IMR-90 (cell line): Measurements from ENCODE around the gene PLEKHF1. TPM values are rescaled to one million over a fixed set of nuclear protein-coding genes. Genes with fewer than 3 reads are reported as not detected.

Experiments
- ATAC-seq: fragments of 200-7000 bp; cut with Tn5 transposase; 2 replicates; pipeline ENCODE4 v1.9.1; 2020; ENCODE audit warnings: low read depth, mild to moderate bottlenecking, moderate library complexity
- BruUV-seq: library from RNA; stranded (reverse); fragments of 400-500 nt; replicated peaks from 2 replicates; lab custom pipeline; 2021; lab: Mats Ljungman, UMichigan
- CTCF ChIA-PET: fragments of 300-600 bp; formaldehyde crosslinking; extraction: SDS; loops from one replicate; lab custom pipeline; 2021; ENCODE audit warnings: antibody characterized with exemption; lab: Yijun Ruan, JAX
- POLR2A ChIA-PET: fragments of 300-600 bp; sonication (Branson Sonifier 250); formaldehyde crosslinking; loops from one replicate; lab custom pipeline; 2022; ENCODE audit warnings: antibody characterized with exemption; ENCODE audit not compliant: unreplicated experiment; lab: Charles Lee
- DNase-seq: peaks from one replicate; pipeline ENCODE4 v3.0.0; 2013
- H2AFZ ChIP-seq: replicated peaks from 2 replicates; pipeline ENCODE3; 2013; ENCODE audit warnings: low read length, mild to moderate bottlenecking; ENCODE audit not compliant: poor library complexity
- H2AK5ac ChIP-seq: 2 replicates; pipeline ENCODE4 v1.6.1; 2013; ENCODE audit warnings: low read depth, low read length, inconsistent platforms
- H2AK9ac ChIP-seq: replicated peaks from 2 replicates; pipeline ENCODE3; 2013; ENCODE audit warnings: mild to moderate bottlenecking, low read depth, low read length, moderate library complexity; ENCODE audit not compliant: poor library complexity
- H2BK120ac ChIP-seq: 2 replicates; pipeline ENCODE4 v1.6.1; 2013; ENCODE audit warnings: low read depth, low read length, inconsistent platforms
- H2BK15ac ChIP-seq: 3 replicates; pipeline ENCODE4 v1.6.1; 2013; ENCODE audit warnings: low read depth, low read length, inconsistent platforms
- H2BK20ac ChIP-seq: 2 replicates; pipeline ENCODE4 v1.6.1; 2013; ENCODE audit warnings: low read depth, mild to moderate bottlenecking, inconsistent platforms, low read length, moderate library complexity
- H2BK5ac ChIP-seq: 2 replicates; pipeline ENCODE4 v1.6.1; 2013; ENCODE audit warnings: mild to moderate bottlenecking, low read depth, low read length, inconsistent platforms; ENCODE audit not compliant: poor library complexity, severe bottlenecking
- H3K14ac ChIP-seq: replicated peaks from 2 replicates; pipeline ENCODE4 v1.6.1; 2013; ENCODE audit warnings: low read depth, low read length, inconsistent platforms
- H3K18ac ChIP-seq: 2 replicates; pipeline ENCODE4 v1.6.1; 2013; ENCODE audit warnings: low read depth, low read length, control low read depth
- H3K23ac ChIP-seq: 2 replicates; pipeline ENCODE4 v1.6.1; 2013; ENCODE audit warnings: low read depth, low read length, inconsistent platforms
- H3K27ac ChIP-seq: 2 replicates; pipeline ENCODE4 v1.5.1; 2013; ENCODE audit warnings: mild to moderate bottlenecking, control low read depth, low read length; ENCODE audit not compliant: insufficient read depth
- H3K27me3 ChIP-seq: 2 replicates; pipeline ENCODE4 v1.6.1; 2013; ENCODE audit warnings: low read length; ENCODE audit not compliant: control insufficient read depth, insufficient read depth
- H3K36me3 ChIP-seq: 2 replicates; pipeline ENCODE4 v1.6.1; 2013; ENCODE audit warnings: low read length, mixed read lengths; ENCODE audit not compliant: control insufficient read depth, insufficient read depth
- H3K4ac ChIP-seq: 2 replicates; pipeline ENCODE4 v1.6.1; 2013; ENCODE audit warnings: low read depth, low read length, inconsistent platforms
- H3K4me1 ChIP-seq: 2 replicates; pipeline ENCODE4 v1.6.1; 2013; ENCODE audit warnings: low read length, mixed read lengths; ENCODE audit not compliant: control insufficient read depth, insufficient read depth
- H3K4me2 ChIP-seq: 2 replicates; pipeline ENCODE4 v1.6.1; 2013; ENCODE audit warnings: low read depth, mild to moderate bottlenecking, control low read depth, low read length, moderate library complexity
- H3K4me3 ChIP-seq: 2 replicates; pipeline ENCODE4 v1.5.1; 2013; ENCODE audit warnings: low read depth, mild to moderate bottlenecking, control low read depth, low read length, moderate library complexity; ENCODE audit not compliant: insufficient read depth
- H3K56ac ChIP-seq: 2 replicates; pipeline ENCODE4 v1.6.1; 2013; ENCODE audit warnings: low read length, inconsistent platforms; ENCODE audit not compliant: insufficient read depth; ENCODE audit errors: extremely low read depth
- H3K79me1 ChIP-seq, 2 experiments: 2 replicates each; pipeline ENCODE4 v1.6.1; 2013; ENCODE audit warnings: low read length in 2 of 2, inconsistent platforms in 1 of 2, low read depth in 1 of 2
- H3K9ac ChIP-seq: 2 replicates; pipeline ENCODE4 v1.6.1; 2013; ENCODE audit warnings: low read depth, low read length, control low read depth
- H3K9me1 ChIP-seq: 2 replicates; pipeline ENCODE4 v1.6.1; 2013; ENCODE audit warnings: low read length, inconsistent platforms; ENCODE audit not compliant: insufficient read depth
- H3K9me3 ChIP-seq: 2 replicates; pipeline ENCODE4 v1.6.1; 2013; ENCODE audit warnings: low read length; ENCODE audit not compliant: control insufficient read depth, insufficient read depth
- H4K20me1 ChIP-seq: 2 replicates; pipeline ENCODE4 v1.6.1; 2013; ENCODE audit warnings: low read length, inconsistent platforms; ENCODE audit not compliant: insufficient read depth
- H4K5ac ChIP-seq: 2 replicates; pipeline ENCODE4 v1.6.1; 2013; ENCODE audit warnings: mild to moderate bottlenecking, low read depth, low read length, control low read depth
- H4K8ac ChIP-seq, 2 experiments: 2 replicates each; pipeline ENCODE4 v1.6.1; 2013; ENCODE audit warnings: low read depth in 2 of 2, low read length in 2 of 2, control low read depth in 1 of 2, inconsistent platforms in 1 of 2
- H4K91ac ChIP-seq: 2 replicates; pipeline ENCODE4 v1.6.1; 2013; ENCODE audit warnings: low read depth, low read length, inconsistent platforms; ENCODE audit not compliant: insufficient read depth
- BHLHE40 ChIP-seq: fragments of 150-350 bp; IDR thresholded peaks from 2 replicates; pipeline ENCODE4 v1.6.1; 2016; ENCODE audit warnings: mild to moderate bottlenecking, low read depth, low read length
- CEBPB ChIP-seq: IDR thresholded peaks from 2 replicates; pipeline ENCODE4 v1.6.1; 2012; ENCODE audit warnings: low read depth, low read length, improper control_type of control experiment
- CHD1 ChIP-seq: IDR thresholded peaks from 2 replicates; pipeline ENCODE4 v1.6.1; 2012; ENCODE audit warnings: low read depth, low read length, improper control_type of control experiment
- ELK1 ChIP-seq: fragments of 150-350 bp; IDR thresholded peaks from 2 replicates; pipeline ENCODE4 v1.6.1; 2016; ENCODE audit warnings: low read depth, mild to moderate bottlenecking, low read length, moderate library complexity, borderline replicate concordance
- FOS ChIP-seq: fragments of 150-350 bp; IDR thresholded peaks from 2 replicates; pipeline ENCODE4 v1.6.1; 2016; ENCODE audit warnings: low read depth, low read length
- MAFK ChIP-seq: IDR thresholded peaks from 2 replicates; pipeline ENCODE4 v1.6.1; 2012; ENCODE audit warnings: low read depth, low read length, improper control_type of control experiment
- MAZ ChIP-seq: IDR thresholded peaks from 2 replicates; pipeline ENCODE4 v1.6.1; 2012; ENCODE audit warnings: low read depth, mild to moderate bottlenecking, low read length, improper control_type of control experiment, moderate library complexity, borderline replicate concordance
- MXI1 ChIP-seq: IDR thresholded peaks from 2 replicates; pipeline ENCODE4 v1.6.1; 2012; ENCODE audit warnings: low read depth, mild to moderate bottlenecking, low read length, moderate library complexity, borderline replicate concordance
- NFE2L2 ChIP-seq: fragments of 150-350 bp; IDR thresholded peaks from 2 replicates; pipeline ENCODE4 v1.6.1; 2016; ENCODE audit warnings: low read depth, mild to moderate bottlenecking, low read length
- POLR2A ChIP-seq: IDR thresholded peaks from 2 replicates; pipeline ENCODE4 v1.6.1; 2012; ENCODE audit warnings: mild to moderate bottlenecking, low read depth, low read length
- RAD21 ChIP-seq: IDR thresholded peaks from 2 replicates; pipeline ENCODE4 v1.6.1; 2012; ENCODE audit warnings: low read length, improper control_type of control experiment
- RCOR1 ChIP-seq: IDR thresholded peaks from 2 replicates; pipeline ENCODE4 v1.6.1; 2012; ENCODE audit warnings: mild to moderate bottlenecking, low read length, improper control_type of control experiment; ENCODE audit not compliant: insufficient replicate concordance
- RFX5 ChIP-seq: IDR thresholded peaks from 2 replicates; pipeline ENCODE4 v1.8.0; 2012; ENCODE audit warnings: low read depth, mild to moderate bottlenecking, low read length, moderate library complexity
- SMC3 ChIP-seq: fragments of 150-350 bp; IDR thresholded peaks from 2 replicates; pipeline ENCODE4 v1.6.1; 2016; ENCODE audit warnings: low read depth, mild to moderate bottlenecking, antibody characterized with exemption, low read length, moderate library complexity
- USF2 ChIP-seq: fragments of 150-350 bp; IDR thresholded peaks from 2 replicates; pipeline ENCODE4 v1.6.1; 2017; ENCODE audit warnings: mild to moderate bottlenecking, antibody characterized with exemption, low read length, low read depth
- WGBS, 2 experiments: methylation state at CpG; one replicate each; pipeline versions ENCODE4 v1.1.5 to v1.1.7; 2013; ENCODE audit warnings: missing lambda C conversion rate in 2 of 2; ENCODE audit not compliant: insufficient read length in 1 of 2; ENCODE audit errors: extremely low coverage in 2 of 2; 5-methylcytosine and 5-hydroxymethylcytosine counted together
- dilution Hi-C: fragments of 300-500 bp; cut with HindIII; formaldehyde crosslinking; loops from one replicate; pipeline ENCODE4 v1.14.3; 2018; ENCODE audit warnings: low sequenced_read_pairs; ENCODE audit not compliant: unreplicated experiment
- in situ Hi-C: fragments of 300-500 bp; cut with MboI; formaldehyde crosslinking; loops from 3 replicates; pipeline ENCODE4 v1.14.3; 2019; ENCODE audit warnings: low sequenced_read_pairs, inconsistent platforms, mixed read lengths
- intact Hi-C: fragments of 100-400 bp; cut with micrococcal nuclease; formaldehyde crosslinking; loops from 2 replicates; pipeline ENCODE4 v1.10.0; 2022
- polyA plus RNA-seq, 3 experiments: library from polyadenylated mRNA; depleted of rRNA; stranded (reverse); fragments of >200 nt; gene quantifications; 2 replicates each; pipeline ENCODE4 v1.2.3, GENCODE V29; 2012; ENCODE audit warnings: low replicate concordance in 1 of 3
- total RNA-seq: library from RNA; depleted of rRNA; stranded (reverse); fragments of >200 nt; gene quantifications from 2 replicates; pipeline ENCODE4 v1.2.3, GENCODE V29; 2012
- TF ChIP-seq, protein P1 (sequence below): conservative IDR thresholded peaks from 2 replicates; pipeline ENCODE4 v1.5.1; 2012; ENCODE audit warnings: mild to moderate bottlenecking, low read depth, low read length, improper control_type of control experiment

The PLEKHF1 gene
- total and polyA plus RNA-seq, 2 of the 4 experiments (the other 2 are of a cell fraction) = 5.0 to 6.6 TPM

- POLR2A ChIA-PET = no interaction called here
- TF ChIP-seq MXI1 (no peak), FOS (no peak), ELK1 (no peak), USF2 (no peak), MAFK (no peak), NFE2L2 (no peak), RAD21 (no peak), RFX5 (no peak), CEBPB (no peak), SMC3 (no peak), POLR2A (no peak), BHLHE40 (no peak), CHD1 (no peak), MAZ (no peak), RCOR1 (no peak)
- TF ChIP-seq, protein P1, sequence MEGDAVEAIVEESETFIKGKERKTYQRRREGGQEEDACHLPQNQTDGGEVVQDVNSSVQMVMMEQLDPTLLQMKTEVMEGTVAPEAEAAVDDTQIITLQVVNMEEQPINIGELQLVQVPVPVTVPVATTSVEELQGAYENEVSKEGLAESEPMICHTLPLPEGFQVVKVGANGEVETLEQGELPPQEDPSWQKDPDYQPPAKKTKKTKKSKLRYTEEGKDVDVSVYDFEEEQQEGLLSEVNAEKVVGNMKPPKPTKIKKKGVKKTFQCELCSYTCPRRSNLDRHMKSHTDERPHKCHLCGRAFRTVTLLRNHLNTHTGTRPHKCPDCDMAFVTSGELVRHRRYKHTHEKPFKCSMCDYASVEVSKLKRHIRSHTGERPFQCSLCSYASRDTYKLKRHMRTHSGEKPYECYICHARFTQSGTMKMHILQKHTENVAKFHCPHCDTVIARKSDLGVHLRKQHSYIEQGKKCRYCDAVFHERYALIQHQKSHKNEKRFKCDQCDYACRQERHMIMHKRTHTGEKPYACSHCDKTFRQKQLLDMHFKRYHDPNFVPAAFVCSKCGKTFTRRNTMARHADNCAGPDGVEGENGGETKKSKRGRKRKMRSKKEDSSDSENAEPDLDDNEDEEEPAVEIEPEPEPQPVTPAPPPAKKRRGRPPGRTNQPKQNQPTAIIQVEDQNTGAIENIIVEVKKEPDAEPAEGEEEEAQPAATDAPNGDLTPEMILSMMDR = no peak
- dilution Hi-C loops = no loop called here
Observed at GRCh38 chr19:29679598-29680210, 14.4 kb downstream of the PLEKHF1 start.

More at GRCh38 chr19:29679598-29680210, 14.4 kb downstream of the PLEKHF1 start:
- intact Hi-C loops = no loop called here
- Histone ChIP-seq H3K56ac (no peak overlapping the region), H2AFZ (no peak overlapping the region), H3K4me1 (no peaks in the 10 kb centered on the region), H4K8ac (no peak overlapping the region), H3K4ac (no peak overlapping the region), H2BK5ac (no peak overlapping the region), H3K4me3 (no peak overlapping the region), H3K9ac (no peak overlapping the region), H3K9me1 (no peaks in the 10 kb centered on the region), H2AK5ac (no peak overlapping the region), H3K23ac (no peak overlapping the region), H2BK15ac (no peak overlapping the region), H3K4me2 (no peak overlapping the region), H3K27ac (no peak overlapping the region), H2AK9ac (no peak overlapping the region), H3K18ac (no peak overlapping the region), H4K91ac (no peak overlapping the region), H3K36me3 (peaks cover 14% of the 10 kb centered on the region; the same call in 1 of the 2 replicates), H3K27me3 (no peaks in the 10 kb centered on the region), H2BK20ac (no peak overlapping the region), H2BK120ac (no peak overlapping the region), H4K20me1 (no peaks in the 10 kb centered on the region), H3K9me3 (no peaks in the 10 kb centered on the region), H3K14ac (no peak overlapping the region), H4K5ac (no peak overlapping the region), H3K79me1 (0 out of 4 replicates have a peak, but pooled peaks cover 0 to 4% of the 10 kb centered on the region in 2 experiments)
- 100% methylated on average over 1 of the region's 9 CpGs; no CpG with 5 or more reads in 1 of the 2 experiments for WGBS, 2 experiments
- in situ Hi-C loops = no loop called here
- DNase-seq (no peak), ATAC-seq (no peak)
- CTCF ChIA-PET = no interaction called here
- BruUV-seq = no TSS peak
